Measurements from ENCODE around the gene EPHB2. TPM values are rescaled to one million over a fixed set of nuclear protein-coding genes. Genes with fewer than 3 reads are reported as not detected.

The EPHB2 gene
- total and polyA plus RNA-seq, 2 donors (not counting 3 experiments of a cell fraction or from before 2014, with no cell fraction given) = 50.8 to 69.1 TPM

- Histone ChIP-seq H2AFZ (ENCODE audit: low read depth, low read length) (no peak overlapping the region), H3K27me3 (ENCODE audit: control insufficient read depth in 2 of 2, insufficient read depth in 2 of 2, low read length in 2 of 2) (no peaks in the 10 kb centered on the region), H3K9ac (replicated peaks; ENCODE audit: extremely low read depth, insufficient read depth, low read length) (no peak overlapping the region), H3K27ac (ENCODE audit: insufficient read depth, low read depth, low read length) (no peak overlapping the region), H3K4me3 (replicated peaks in 1 of 3; ENCODE audit: insufficient read depth in 1 of 3, low read depth in 1 of 3, low read length in 3 of 3) (no peak overlapping the region), H3K36me3 (ENCODE audit: control insufficient read depth in 2 of 2, extremely low read depth in 1 of 2, insufficient read depth in 2 of 2, low read length in 2 of 2) (no peaks in the 10 kb centered on the region), H4K20me1 (replicated peaks; ENCODE audit: control insufficient read depth, extremely low read depth, insufficient read depth, low read length) (no peaks in the 10 kb centered on the region), H3K4me1 (ENCODE audit: control insufficient read depth, extremely low read depth, insufficient read depth, low read length) (peaks cover 35% of the 10 kb centered on the region), H3K79me2 (ENCODE audit: control insufficient read depth, insufficient read depth, low read length) (peaks cover 4% of the 10 kb centered on the region), H3K9me3 (replicated peaks; ENCODE audit: control insufficient read depth, insufficient read depth, low read length) (no peaks in the 10 kb centered on the region), H3K4me2 (ENCODE audit: insufficient read depth, low read length) (no peak overlapping the region), H3K9me1 (replicated peaks; ENCODE audit: control insufficient read depth, extremely low read depth, insufficient read depth, low read length) (no peaks in the 10 kb centered on the region)
- dilution Hi-C loops (cut with MboI; ENCODE audit: extremely low pct_ligation_motif_present, low sequenced_read_pairs) (no loop called here), intact Hi-C loops (cut with micrococcal nuclease) (loop anchor here (5.0 kb wide), 1 partner anchor 87 kb away; no protein-coding TSS in a partner anchor)
- ChIA-PET POLR2A (no interaction called here), CTCF (interaction anchor here (1.1 kb wide), 1 partner anchor 120 kb away, joined by 3 read pairs; no protein-coding TSS in a partner anchor)
- no TSS peak for BruUV-seq (replicated peaks)
- DNase-seq (ENCODE audit: low read depth, low spot score) (no peak), FAIRE-seq (no peak)
- TF ChIP-seq CTCF (IDR thresholded peaks at IDR 0.05; ENCODE audit: extremely low read depth in 1 of 2, insufficient read depth in 1 of 2, low read depth in 1 of 2, low read length in 2 of 2) = no peak
- no peak for TF ChIP-seq GATA2 (IDR thresholded peaks at IDR 0.05; ENCODE audit: insufficient read depth, insufficient read length, low read depth, low read length)
- no peak for TF ChIP-seq POLR2AphosphoS5 (IDR thresholded peaks at IDR 0.05; ENCODE audit: insufficient read depth, low read depth, low read length)
- TF ChIP-seq JUN (IDR thresholded peaks at IDR 0.05; ENCODE audit: borderline replicate concordance, insufficient read depth, insufficient read length, low read depth) = no peak
- TF ChIP-seq EZH2 (IDR thresholded peaks at IDR 0.05; ENCODE audit: borderline replicate concordance, low read depth, low read length, severe bottlenecking) = no peak
- TF ChIP-seq MYC (IDR thresholded peaks at IDR 0.05; ENCODE audit: low read depth, low read length) = no peak
- no peak for TF ChIP-seq FOS (IDR thresholded peaks at IDR 0.05; ENCODE audit: borderline replicate concordance, insufficient read depth, low read length)
- TF ChIP-seq POLR2A (IDR thresholded peaks at IDR 0.05; ENCODE audit: low read depth, low read length) = no peak
- TF ChIP-seq MAX (IDR thresholded peaks at IDR 0.05; ENCODE audit: insufficient read depth, insufficient read length) = no peak
Observed at GRCh38 chr1:22824466-22824865, 113.8 kb downstream of the EPHB2 start.
